GM12878 (cell line): ENCODE measurements around the gene AOAH. TPM values are rescaled to one million over a fixed set of nuclear protein-coding genes. Genes with fewer than 3 reads are reported as not detected.

Experiments
- ATAC-seq: fragments of 200-7000 bp; cut with Tn5 transposase; 3 replicates; pipeline ENCODE4 v1.9.1; 2020; ENCODE audit warnings: mild to moderate bottlenecking, moderate library complexity
- BruUV-seq: library from RNA; stranded (reverse); fragments of 400-500 nt; replicated peaks from 2 replicates; lab custom pipeline; 2021; lab: Mats Ljungman, UMichigan
- CTCF ChIA-PET: fragments of 300-600 bp; sonication (Branson Sonifier 250); formaldehyde crosslinking; extraction: SDS; loops from one replicate; lab custom pipeline; 2021; ENCODE audit warnings: inconsistent platforms; lab: Yijun Ruan, JAX
- POLR2A ChIA-PET: fragments of 350-600 bp; formaldehyde crosslinking; extraction: SDS; loops from one replicate; lab custom pipeline; 2021; ENCODE audit warnings: inconsistent platforms; lab: Charles Lee
- RAD21 ChIA-PET: fragments of 300-600 bp; sonication (Branson Sonifier 250); formaldehyde crosslinking; loops from one replicate; lab custom pipeline; 2023; ENCODE audit warnings: antibody characterized with exemption; ENCODE audit not compliant: unreplicated experiment; lab: Charles Lee
- SMC1A ChIA-PET: fragments of 300-600 bp; sonication (Branson Sonifier 250); formaldehyde crosslinking; loops from one replicate; lab custom pipeline; 2023; ENCODE audit not compliant: unreplicated experiment, uncharacterized antibody; lab: Charles Lee
- DNase-seq: peaks from one replicate; pipeline ENCODE4 v3.0.0-alpha.2; 2011; ENCODE audit warnings: low read depth, low spot score
- FAIRE-seq: peaks from 3 replicates; lab custom pipeline; 2011; peaks lifted over from hg19 to GRCh38; lab: Jason Lieb, UNC
- H2AFZ ChIP-seq: 2 replicates; pipeline ENCODE4 v1.6.0; 2011; ENCODE audit warnings: low read depth, low read length, control low read depth; ENCODE audit not compliant: control insufficient read depth
- H3K27ac ChIP-seq: 2 replicates; pipeline ENCODE4 v1.5.1; 2011; ENCODE audit warnings: control low read depth; ENCODE audit not compliant: control insufficient read depth, insufficient read depth
- H3K27me3 ChIP-seq, 2 experiments: replicated peaks in 1 of 2; 2 replicates each; pipeline versions ENCODE4 v1.6.0 to v1.6.1; 2011; ENCODE audit warnings: low read length in 1 of 2; ENCODE audit not compliant: control insufficient read depth in 2 of 2, insufficient read depth in 2 of 2
- H3K36me3 ChIP-seq, 2 experiments: 2 replicates each; pipeline ENCODE4 v1.5.1; 2011; ENCODE audit warnings: low read length in 1 of 2; ENCODE audit not compliant: control insufficient read depth in 2 of 2, insufficient read depth in 2 of 2
- H3K4me1 ChIP-seq: 2 replicates; pipeline ENCODE4 v1.6.1; 2011; ENCODE audit warnings: mild to moderate bottlenecking, low read length, moderate library complexity, mixed read lengths; ENCODE audit not compliant: control insufficient read depth, insufficient read depth
- H3K4me2 ChIP-seq: 2 replicates; pipeline ENCODE4 v1.6.0; 2011; ENCODE audit warnings: control low read depth; ENCODE audit not compliant: control insufficient read depth, insufficient read depth
- H3K4me3 ChIP-seq: fragments of 200-600 bp; sonication (generic); 2 replicates; pipeline ENCODE4 v1.5.1; 2016
- H3K79me2 ChIP-seq: 2 replicates; pipeline ENCODE4 v1.6.0; 2011; ENCODE audit warnings: low read length; ENCODE audit not compliant: control insufficient read depth, insufficient read depth
- H3K9ac ChIP-seq: 2 replicates; pipeline ENCODE4 v1.8.0; 2011; ENCODE audit warnings: low read length, control low read depth, mixed read lengths; ENCODE audit not compliant: control insufficient read depth, insufficient read depth
- H3K9me3 ChIP-seq: replicated peaks from 3 replicates; pipeline ENCODE4 v1.5.1; 2011; ENCODE audit warnings: mild to moderate bottlenecking, low read length; ENCODE audit not compliant: control insufficient read depth, insufficient read depth
- H4K20me1 ChIP-seq: 2 replicates; pipeline ENCODE4 v1.6.0; 2011; ENCODE audit not compliant: control insufficient read depth, insufficient read depth
- CBFB ChIP-seq: IDR thresholded peaks from 2 replicates; pipeline ENCODE4 v1.6.1; 2016; ENCODE audit warnings: antibody characterized with exemption, low read depth
- CHD2 ChIP-seq: IDR thresholded peaks from 2 replicates; pipeline ENCODE4 v1.6.1; 2011; ENCODE audit warnings: low read depth, low read length, improper control_type of control experiment, borderline replicate concordance
- CREM ChIP-seq: IDR thresholded peaks from 2 replicates; pipeline ENCODE4 v1.6.1; 2014; ENCODE audit warnings: antibody characterized with exemption, low read depth
- DPF2 ChIP-seq: fragments of 450-650 bp; IDR thresholded peaks from 2 replicates; pipeline ENCODE4 v1.6.1; 2017; ENCODE audit warnings: mild to moderate bottlenecking
- EGR1 ChIP-seq, 2 experiments: IDR thresholded peaks; 1 replicate in 1 of 2; 2 replicates in 1 of 2; pipeline ENCODE4 v1.6.1; 2011 to 2012; ENCODE audit warnings: low read depth in 2 of 2, low read length in 2 of 2, borderline replicate concordance in 1 of 2, mild to moderate bottlenecking in 1 of 2, moderate library complexity in 1 of 2
- ESRRA ChIP-seq: IDR thresholded peaks from 2 replicates; pipeline ENCODE4 v1.6.1; 2012; ENCODE audit warnings: mild to moderate bottlenecking, low read length, improper control_type of control experiment
- EZH2 ChIP-seq: IDR thresholded peaks from 2 replicates; pipeline ENCODE4 v1.6.1; 2012; ENCODE audit warnings: low read depth, mild to moderate bottlenecking, control low read depth, inconsistent platforms, low read length, borderline replicate concordance; ENCODE audit not compliant: control insufficient read depth
- FOXK2 ChIP-seq: fragments of 450-650 bp; IDR thresholded peaks from 2 replicates; pipeline ENCODE4 v1.6.1; 2017; ENCODE audit warnings: mild to moderate bottlenecking, moderate library complexity
- MEF2A ChIP-seq: IDR thresholded peaks from 2 replicates; pipeline ENCODE4 v1.6.1; 2011; ENCODE audit warnings: low read depth, mild to moderate bottlenecking, low read length, moderate library complexity; ENCODE audit not compliant: insufficient read depth
- NBN ChIP-seq: fragments of 450-650 bp; IDR thresholded peaks from 2 replicates; pipeline ENCODE4 v1.6.1; 2016
- NFIC ChIP-seq: IDR thresholded peaks from 2 replicates; pipeline ENCODE4 v1.6.1; 2012; ENCODE audit warnings: low read depth, mild to moderate bottlenecking, inconsistent platforms, low read length, moderate library complexity
- PRDM15 ChIP-seq: fragments of 450-650 bp; formaldehyde crosslinking; IDR thresholded peaks from 2 replicates; pipeline ENCODE4 v1.4.0; 2020; ENCODE audit warnings: mild to moderate bottlenecking, moderate library complexity
- RFX5 ChIP-seq: IDR thresholded peaks from 2 replicates; pipeline ENCODE4 v1.6.1; 2011; ENCODE audit warnings: low read depth, low read length, improper control_type of control experiment
- SMAD1 ChIP-seq: fragments of 450-650 bp; IDR thresholded peaks from 2 replicates; pipeline ENCODE4 v1.6.1; 2018; ENCODE audit warnings: mild to moderate bottlenecking, low read depth; ENCODE audit not compliant: partially characterized antibody
- STAT3 ChIP-seq: IDR thresholded peaks from 2 replicates; pipeline ENCODE4 v1.6.1; 2011; ENCODE audit warnings: low read depth, low read length, improper control_type of control experiment
- WRNIP1 ChIP-seq: IDR thresholded peaks from 2 replicates; pipeline ENCODE4 v1.6.1; 2011; ENCODE audit warnings: low read depth, low read length, improper control_type of control experiment, borderline replicate concordance
- YY1 ChIP-seq: IDR thresholded peaks from 2 replicates; pipeline ENCODE4 v1.6.1; 2011; ENCODE audit warnings: low read depth, mild to moderate bottlenecking, low read length
- ZBTB11 ChIP-seq: fragments of 450-650 bp; formaldehyde crosslinking; IDR thresholded peaks from 2 replicates; pipeline ENCODE4 v1.5.0; 2022; ENCODE audit warnings: mild to moderate bottlenecking, missing genetic modification characterization
- WGBS: methylation state at CpG from one replicate; pipeline ENCODE4 v1.1.6; 2016; ENCODE audit warnings: low lambda C conversion rate; ENCODE audit not compliant: insufficient replicate concordance, insufficient coverage; ENCODE audit errors: missing lambda C conversion rate; 5-methylcytosine and 5-hydroxymethylcytosine counted together
- in situ Hi-C: fragments of 300-500 bp; cut with MboI; formaldehyde crosslinking; loops from 9 replicates; pipeline ENCODE4 v1.14.3; 2018; ENCODE audit warnings: mixed read lengths
- intact Hi-C: fragments of 100-400 bp; cut with micrococcal nuclease; formaldehyde crosslinking; loops from one replicate; pipeline ENCODE4 v1.14.2; 2022; ENCODE audit not compliant: unreplicated experiment
- polyA plus RNA-seq, 11 experiments: library from polyadenylated mRNA; depleted of rRNA in 4 of 11; unstranded in 6 of 11; stranded (reverse) in 5 of 11; fragments of >200 nt; fragmentation: Nextera tagmentation in 4 of 11; fragmentation: Illumina TruSeq in 1 of 11; extraction: Ambion mirVana in 4 of 11; extraction: Trizol in 1 of 11; gene quantifications; 1 replicate in 1 of 11; 2 replicates in 10 of 11; pipeline versions ENCODE4 v1.2.1 to v1.2.3, GENCODE V29; 2011 to 2016; ENCODE audit warnings: inconsistent platforms in 2 of 11, missing spikeins in 2 of 11, low read depth in 1 of 11
- total RNA-seq, 4 experiments: library from RNA; depleted of rRNA in 3 of 4; stranded (reverse); fragments of >200 nt in 3 of 4; fragmentation: Illumina TruSeq in 1 of 4; extraction: Trizol in 1 of 4; gene quantifications; 2 replicates each; pipeline versions ENCODE4 v1.2.1 to v1.2.3, GENCODE V29; 2013 to 2021

The AOAH gene
- total and polyA plus RNA-seq, 10 of the 15 experiments (the other 5 are each of a cell fraction or from before 2014, with no cell fraction given) = 0.32 to 2.8 (median 1.4) TPM

- H3K4me3 ChIP-seq = no peak overlapping the region
- POLR2A ChIA-PET = no interaction called here
- H3K27ac ChIP-seq = no peak overlapping the region
- no peak overlapping the region for H3K9ac ChIP-seq
- ATAC-seq (no peak), FAIRE-seq (no peak), DNase-seq (no peak)
- no peaks in the 10 kb centered on the region for H4K20me1 ChIP-seq
- RAD21 ChIA-PET = no interaction called here
- SMC1A ChIA-PET = no interaction called here
- WGBS = 76% methylated on average over 8 of the region's 8 CpGs
- H2AFZ ChIP-seq = no peak overlapping the region
- no peak overlapping the region for H3K4me2 ChIP-seq
- TF ChIP-seq ESRRA = no peak
- TF ChIP-seq RFX5 = no peak
- no peak for TF ChIP-seq ZBTB11 (CRISPR knock-in tag)
- TF ChIP-seq WRNIP1 = no peak
- TF ChIP-seq NFIC = no peak
- TF ChIP-seq PRDM15 (CRISPR knock-in tag) = no peak
- no peak for TF ChIP-seq CBFB
- no peak for TF ChIP-seq MEF2A
- no peak for TF ChIP-seq DPF2
- TF ChIP-seq EGR1 (IDR thresholded peaks at IDR 0.05; ENCODE audit: borderline replicate concordance in 1 of 2, low read depth in 2 of 2, low read length in 2 of 2) = no peak
- TF ChIP-seq NBN = no peak
- no peak for TF ChIP-seq CHD2
- no peak for TF ChIP-seq STAT3
- TF ChIP-seq SMAD1 = no peak
- TF ChIP-seq EZH2 = no peak
- TF ChIP-seq CREM = no peak
- TF ChIP-seq YY1 = no peak
- no peak for TF ChIP-seq FOXK2
- intact Hi-C loops (loop anchor here (10.0 kb wide), 1 partner anchor 371 kb away; no protein-coding TSS in a partner anchor), in situ Hi-C loops (loop anchor here (5.0 kb wide), 1 partner anchor 718 kb away; no protein-coding TSS in a partner anchor)
- H3K9me3 ChIP-seq = no peaks in the 10 kb centered on the region; the same call in 2 of the 3 replicates
- CTCF ChIA-PET = no interaction called here
- BruUV-seq = no TSS peak
- H3K36me3 ChIP-seq = no peaks in the 10 kb centered on the region
- no peaks in the 10 kb centered on the region for H3K79me2 ChIP-seq
- no peaks in the 10 kb centered on the region; a peak in 1 of 4 replicates for H3K27me3 ChIP-seq
- H3K4me1 ChIP-seq = no peaks in the 10 kb centered on the region
Measured at GRCh38 chr7:36484265-36484664, 240.0 kb downstream of the AOAH start.
